Endothelial cell of umbilical vein (primary cell): ENCODE results near the gene ZNRF3. TPM values are rescaled to one million over a fixed set of nuclear protein-coding genes. Genes with fewer than 3 reads are reported as not detected.

ENCODE experiments used
- BruUV-seq: library from RNA; stranded (reverse); fragments of 400-500 nt; replicated peaks from 2 replicates; lab custom pipeline; 2021; lab: Mats Ljungman, UMichigan
- CTCF ChIA-PET: fragments of 300-600, 350-600 bp; sonication (Branson Sonifier 250); formaldehyde crosslinking; loops from one replicate; lab custom pipeline; 2021; ENCODE audit warnings: antibody characterized with exemption, inconsistent platforms; lab: Charles Lee
- POLR2A ChIA-PET: fragments of 300-600, 350-600 bp; sonication (Branson Sonifier 250); formaldehyde crosslinking; loops from one replicate; lab custom pipeline; 2021; ENCODE audit warnings: antibody characterized with exemption, inconsistent platforms; lab: Charles Lee
- DNase-seq: peaks from one replicate; pipeline ENCODE4 v3.0.0-alpha.2; 2011; ENCODE audit warnings: low read depth, low spot score
- FAIRE-seq: peaks from 2 replicates; lab custom pipeline; 2011; peaks lifted over from hg19 to GRCh38; lab: Jason Lieb, UNC
- H2AFZ ChIP-seq: 2 replicates; pipeline ENCODE4 v1.6.0; 2012; ENCODE audit warnings: low read depth, low read length, control low read depth, inconsistent platforms
- H3K27ac ChIP-seq: 2 replicates; pipeline ENCODE4 v1.5.1; 2011; ENCODE audit warnings: low read depth, mild to moderate bottlenecking, control low read depth, low read length, moderate library complexity; ENCODE audit not compliant: insufficient read depth
- H3K27me3 ChIP-seq, 2 experiments: 2 replicates each; pipeline versions ENCODE4 v1.6.0 to v1.6.1; 2011; ENCODE audit warnings: low read length in 2 of 2, mixed read lengths in 1 of 2; ENCODE audit not compliant: control insufficient read depth in 2 of 2, insufficient read depth in 2 of 2
- H3K36me3 ChIP-seq, 2 experiments: 2 replicates in 1 of 2; 3 replicates in 1 of 2; pipeline ENCODE4 v1.5.1; 2011; ENCODE audit warnings: low read length in 2 of 2, mild to moderate bottlenecking in 1 of 2, moderate library complexity in 1 of 2; ENCODE audit not compliant: control insufficient read depth in 2 of 2, insufficient read depth in 2 of 2; ENCODE audit errors: extremely low read depth in 1 of 2
- H3K4me1 ChIP-seq: 3 replicates; pipeline ENCODE4 v1.5.1; 2011; ENCODE audit warnings: mild to moderate bottlenecking, low read length; ENCODE audit not compliant: control insufficient read depth, insufficient read depth; ENCODE audit errors: extremely low read depth
- H3K4me2 ChIP-seq: 2 replicates; pipeline ENCODE4 v1.6.1; 2011; ENCODE audit warnings: low read length, control low read depth, mixed read lengths; ENCODE audit not compliant: insufficient read depth
- H3K4me3 ChIP-seq, 3 experiments: fragments of 200-600 bp in 1 of 3; sonication (generic), shearing (Covaris generic) in 1 of 3; replicated peaks in 1 of 3; 2 replicates each; pipeline ENCODE4 v1.5.1; 2011 to 2016; ENCODE audit warnings: control low read depth in 3 of 3, low read length in 3 of 3, mild to moderate bottlenecking in 2 of 3, inconsistent platforms in 1 of 3, low read depth in 1 of 3, moderate library complexity in 1 of 3; ENCODE audit not compliant: insufficient read depth in 1 of 3
- H3K79me2 ChIP-seq: 2 replicates; pipeline ENCODE4 v1.6.0; 2012; ENCODE audit warnings: low read length, inconsistent platforms; ENCODE audit not compliant: control insufficient read depth, insufficient read depth
- H3K9ac ChIP-seq: replicated peaks from 2 replicates; pipeline ENCODE3; 2011; ENCODE audit warnings: low read length, control low read depth; ENCODE audit not compliant: insufficient read depth; ENCODE audit errors: extremely low read depth
- H3K9me1 ChIP-seq: replicated peaks from 3 replicates; pipeline ENCODE4 v1.6.0; 2011; ENCODE audit warnings: mild to moderate bottlenecking, low read length; ENCODE audit not compliant: control insufficient read depth, insufficient read depth; ENCODE audit errors: extremely low read depth
- H3K9me3 ChIP-seq: replicated peaks from 2 replicates; pipeline ENCODE4 v1.5.1; 2012; ENCODE audit warnings: low read length, inconsistent platforms; ENCODE audit not compliant: control insufficient read depth, insufficient read depth
- H4K20me1 ChIP-seq: replicated peaks from 2 replicates; pipeline ENCODE3; 2011; ENCODE audit warnings: mild to moderate bottlenecking, low read length; ENCODE audit not compliant: control insufficient read depth, insufficient read depth; ENCODE audit errors: extremely low read depth
- CTCF ChIP-seq, 2 donors: IDR thresholded peaks; 1 replicate in 1 of 2; 2 replicates in 1 of 2; pipeline ENCODE4 v1.5.1; 2011; ENCODE audit warnings: low read length in 2 of 2, mild to moderate bottlenecking in 2 of 2, moderate library complexity in 2 of 2, control low read depth in 1 of 2, inconsistent platforms in 1 of 2, low read depth in 1 of 2; ENCODE audit not compliant: insufficient read depth in 1 of 2; ENCODE audit errors: extremely low read depth in 1 of 2
- EZH2 ChIP-seq: IDR thresholded peaks from 2 replicates; pipeline ENCODE4 v1.6.1; 2012; ENCODE audit warnings: borderline replicate concordance, low read depth, mild to moderate bottlenecking, moderate library complexity, low read length, inconsistent platforms; ENCODE audit not compliant: severe bottlenecking
- FOS ChIP-seq: IDR thresholded peaks from 2 replicates; pipeline ENCODE4 v1.6.1; 2011; ENCODE audit warnings: mild to moderate bottlenecking, low read length, moderate library complexity, borderline replicate concordance; ENCODE audit not compliant: insufficient read depth
- GATA2 ChIP-seq: IDR thresholded peaks from 2 replicates; pipeline ENCODE4 v1.7.0; 2011; ENCODE audit warnings: low read depth, mild to moderate bottlenecking, moderate library complexity, mixed read lengths, low read length; ENCODE audit not compliant: insufficient read length, insufficient read depth
- JUN ChIP-seq: IDR thresholded peaks from 2 replicates; pipeline ENCODE4 v1.6.1; 2011; ENCODE audit warnings: borderline replicate concordance, low read depth; ENCODE audit not compliant: insufficient read length, insufficient read depth
- MAX ChIP-seq: IDR thresholded peaks from 2 replicates; pipeline ENCODE4 v1.6.1; 2011; ENCODE audit not compliant: insufficient read depth, insufficient read length
- MYC ChIP-seq: IDR thresholded peaks from one replicate; pipeline ENCODE4 v1.6.1; 2011; ENCODE audit warnings: mild to moderate bottlenecking, low read depth, low read length
- POLR2A ChIP-seq: IDR thresholded peaks from 2 replicates; pipeline ENCODE4 v1.6.1; 2012; ENCODE audit warnings: low read depth, mild to moderate bottlenecking, control low read depth, low read length
- POLR2AphosphoS5 ChIP-seq: IDR thresholded peaks from 2 replicates; pipeline ENCODE4 v1.6.1; 2012; ENCODE audit warnings: low read depth, mild to moderate bottlenecking, control low read depth, low read length, moderate library complexity; ENCODE audit not compliant: insufficient read depth
- dilution Hi-C: fragments of 300-500 bp; cut with MboI; formaldehyde crosslinking; loops from one replicate; pipeline ENCODE4 v1.15.0; 2019; ENCODE audit warnings: low sequenced_read_pairs; ENCODE audit not compliant: extremely low pct_ligation_motif_present
- intact Hi-C: fragments of 100-400 bp; cut with micrococcal nuclease; formaldehyde crosslinking; loops from one replicate; pipeline ENCODE4 v1.10.0; 2022
- polyA plus RNA-seq, 4 experiments: library from polyadenylated mRNA; depleted of rRNA in 3 of 4; stranded (reverse) in 3 of 4; unstranded in 1 of 4; fragments of >200 nt; gene quantifications; 2 replicates each; pipeline versions ENCODE4 v1.2.1 to v1.2.3, GENCODE V29; 2011 to 2012; ENCODE audit warnings: missing spikeins in 1 of 4
- total RNA-seq: library from RNA; stranded (reverse); gene quantifications from 2 replicates; pipeline ENCODE4 v1.2.3, GENCODE V29; 2021

The ZNRF3 gene
- total and polyA plus RNA-seq, 2 donors (not counting 3 experiments of a cell fraction or from before 2014, with no cell fraction given) = 2.7 to 5.2 TPM

- no TSS peak for BruUV-seq
- no peak for TF ChIP-seq JUN
- TF ChIP-seq POLR2A = no peak
- TF ChIP-seq MYC = no peak
- no peak for TF ChIP-seq GATA2
- no peak for TF ChIP-seq MAX
- dilution Hi-C loops = no loop called here
Observed at GRCh38 chr22:28874811-28875320, 8.5 kb upstream of the ZNRF3 start.

GRCh38 chr22:28882545-28882877 is 861 bp upstream of the ZNRF3 start:
- H3K27me3 ChIP-seq = no peaks in the 10 kb centered on the region
- dilution Hi-C loops (no loop called here), intact Hi-C loops (loop anchor here (5.0 kb wide), 1 partner anchor 55 kb away; no protein-coding TSS in a partner anchor)
- POLR2A ChIA-PET = interaction anchor here (0.6 kb wide), 1 partner anchor 149 kb away, joined by 5 read pairs; no protein-coding TSS in a partner anchor
- DNase-seq = no peak
- peak overlapping the region; percentile 24 to 72 (median 39) for H3K4me3 ChIP-seq
- no peaks in the 10 kb centered on the region for H3K9me1 ChIP-seq
- peak; percentile 73 for FAIRE-seq
- H3K4me2 ChIP-seq = peak overlapping the region; percentile 64
- BruUV-seq = no TSS peak
- CTCF ChIA-PET = interaction anchor here (0.6 to 3.2 kb wide), 4 partner anchors 148 to 816 kb away, joined by 3 to 32 read pairs (median 3); no protein-coding TSS in a partner anchor
- H3K4me1 ChIP-seq = peaks cover 11% of the 10 kb centered on the region
- peak overlapping the region; percentile 7 for H3K9ac ChIP-seq
- TF ChIP-seq MAX (peak; percentile 63), POLR2AphosphoS5 (no peak), FOS (no peak), CTCF (IDR thresholded peaks at IDR 0.05; ENCODE audit: extremely low read depth in 1 of 2, insufficient read depth in 1 of 2, low read depth in 1 of 2, low read length in 2 of 2) (no peak), MYC (no peak), EZH2 (no peak)
- H2AFZ ChIP-seq = peak overlapping the region; percentile 95
- no peaks in the 10 kb centered on the region for H4K20me1 ChIP-seq
- H3K9me3 ChIP-seq = no peaks in the 10 kb centered on the region
- H3K36me3 ChIP-seq = no peaks in the 10 kb centered on the region
- H3K79me2 ChIP-seq = peaks cover 5% of the 10 kb centered on the region
- H3K27ac ChIP-seq = no peak overlapping the region

More at GRCh38 chr22:28874811-28875320, 8.5 kb upstream of the ZNRF3 start:
- Histone ChIP-seq H3K79me2 (no peaks in the 10 kb centered on the region), H3K4me2 (no peak overlapping the region), H3K9me1 (no peaks in the 10 kb centered on the region), H3K36me3 (no peaks in the 10 kb centered on the region), H3K27ac (no peak overlapping the region), H3K4me3 (no peak overlapping the region), H3K4me1 (no peaks in the 10 kb centered on the region), H2AFZ (no peak overlapping the region), H4K20me1 (no peaks in the 10 kb centered on the region), H3K9ac (no peak overlapping the region), H3K9me3 (no peaks in the 10 kb centered on the region), H3K27me3 (no peaks in the 10 kb centered on the region)
- DNase-seq (no peak), FAIRE-seq (no peak)
- ChIA-PET CTCF (interaction anchor here (1.4 to 1.7 kb wide), 2 partner anchors 19 to 166 kb away, joined by 3 to 6 read pairs; no protein-coding TSS in a partner anchor), POLR2A (no interaction called here)
- intact Hi-C loops = no loop called here
